ENCODE results near the gene ZDHHC11B. TPM values are rescaled to one million over a fixed set of nuclear protein-coding genes. Genes with fewer than 3 reads are reported as not detected.
"Not testable (repeated sequence)": the region's sequence is repeated elsewhere in the genome, so short reads cannot be mapped to it uniquely, and the experiment has no call there.

The ZDHHC11B gene
- total RNA-seq, 2 experiments from 2014 or later: 14.8 to 15.1 TPM

- no peaks in the 10 kb centered on the region for H3K9me3 Mint-ChIP-seq
- H3K36me3 Mint-ChIP-seq (ENCODE audit: low read depth): no peaks in the 10 kb centered on the region
- TF ChIP-seq CTCF (IDR thresholded peaks at IDR 0.05): no peak
- no peak overlapping the region for H3K27ac Mint-ChIP-seq
- no peaks in the 10 kb centered on the region for H3K36me3 ChIP-seq (ENCODE audit: insufficient read depth, low read length)
- H3K4me3 ChIP-seq (ENCODE audit: low read length): no peak overlapping the region
- no peaks in the 10 kb centered on the region for H3K4me1 Mint-ChIP-seq (ENCODE audit: low read depth)
- POLR2A ChIA-PET: no interaction called here
- CTCF ChIA-PET: no interaction called here
- peaks cover 7% of the 10 kb centered on the region for H3K27me3 Mint-ChIP-seq
- no peak overlapping the region for H3K27ac ChIP-seq (ENCODE audit: low read depth in 1 of 2, low read length in 2 of 2)
- ATAC-seq (ENCODE audit: poor library complexity): no peak
- H3K4me3 Mint-ChIP-seq: no peak overlapping the region
- H3K9me3 ChIP-seq (ENCODE audit: control insufficient read depth in 1 of 2, insufficient read depth in 1 of 2, low read length in 2 of 2): no peaks in the 10 kb centered on the region
- peak in 1 of 14 experiments; percentile 35 for DNase-seq
- no peaks in the 10 kb centered on the region for H3K27me3 ChIP-seq (ENCODE audit: control insufficient read depth in 1 of 2, insufficient read depth in 2 of 2, low read length in 2 of 2)
- H3K4me1 ChIP-seq (ENCODE audit: insufficient read depth, low read length): no peaks in the 10 kb centered on the region
- intact Hi-C loops (cut with DNase I, micrococcal nuclease): loop anchor here in 1 of 2 experiments (2.0 kb wide), 1 partner anchor 91 kb away; no protein-coding TSS in a partner anchor
Measured at GRCh38 chr5:773517-774264, 10.8 kb downstream of the ZDHHC11B start.

- CTCF ChIA-PET; intact Hi-C loops (cut with DNase I, micrococcal nuclease): not testable (repeated sequence)
Measured at GRCh38 chr5:772931-773330, 11.6 kb downstream of the ZDHHC11B start.

GRCh38 chr5:772547-772890 lies 12.0 kb downstream of the ZDHHC11B start:
- H3K36me3 ChIP-seq (ENCODE audit: insufficient read depth, low read length); H3K36me3 Mint-ChIP-seq (ENCODE audit: low read depth); H3K4me3 ChIP-seq (ENCODE audit: low read length); H3K4me1 ChIP-seq (ENCODE audit: insufficient read depth, low read length); H3K9me3 Mint-ChIP-seq; POLR2A ChIA-PET; H3K27ac Mint-ChIP-seq; CTCF ChIA-PET; H3K4me1 Mint-ChIP-seq (ENCODE audit: low read depth); intact Hi-C loops (cut with DNase I, micrococcal nuclease); H3K9me3 ChIP-seq (ENCODE audit: control insufficient read depth in 1 of 2, insufficient read depth in 1 of 2, low read length in 2 of 2); H3K27me3 Mint-ChIP-seq; ATAC-seq (ENCODE audit: poor library complexity); H3K27me3 ChIP-seq (ENCODE audit: control insufficient read depth in 1 of 2, insufficient read depth in 2 of 2, low read length in 2 of 2); H3K27ac ChIP-seq (ENCODE audit: low read depth in 1 of 2, low read length in 2 of 2); H3K4me3 Mint-ChIP-seq: not testable (repeated sequence)
- peak in 1 of 14 experiments; percentile 16 for DNase-seq

More at GRCh38 chr5:772931-773330, 11.6 kb downstream of the ZDHHC11B start:
- ATAC-seq (ENCODE audit: poor library complexity); POLR2A ChIA-PET; H3K27ac ChIP-seq (ENCODE audit: low read depth in 1 of 2, low read length in 2 of 2); H3K4me1 ChIP-seq (ENCODE audit: insufficient read depth, low read length); H3K4me3 Mint-ChIP-seq; H3K9me3 ChIP-seq (ENCODE audit: control insufficient read depth in 1 of 2, insufficient read depth in 1 of 2, low read length in 2 of 2); H3K27me3 Mint-ChIP-seq; H3K36me3 Mint-ChIP-seq (ENCODE audit: low read depth); H3K27me3 ChIP-seq (ENCODE audit: control insufficient read depth in 1 of 2, insufficient read depth in 2 of 2, low read length in 2 of 2); H3K36me3 ChIP-seq (ENCODE audit: insufficient read depth, low read length); H3K4me3 ChIP-seq (ENCODE audit: low read length); H3K4me1 Mint-ChIP-seq (ENCODE audit: low read depth); H3K27ac Mint-ChIP-seq; H3K9me3 Mint-ChIP-seq: not testable (repeated sequence)
- peak in 2 of 14 experiments; percentile 2 to 25 for DNase-seq

DNA sequence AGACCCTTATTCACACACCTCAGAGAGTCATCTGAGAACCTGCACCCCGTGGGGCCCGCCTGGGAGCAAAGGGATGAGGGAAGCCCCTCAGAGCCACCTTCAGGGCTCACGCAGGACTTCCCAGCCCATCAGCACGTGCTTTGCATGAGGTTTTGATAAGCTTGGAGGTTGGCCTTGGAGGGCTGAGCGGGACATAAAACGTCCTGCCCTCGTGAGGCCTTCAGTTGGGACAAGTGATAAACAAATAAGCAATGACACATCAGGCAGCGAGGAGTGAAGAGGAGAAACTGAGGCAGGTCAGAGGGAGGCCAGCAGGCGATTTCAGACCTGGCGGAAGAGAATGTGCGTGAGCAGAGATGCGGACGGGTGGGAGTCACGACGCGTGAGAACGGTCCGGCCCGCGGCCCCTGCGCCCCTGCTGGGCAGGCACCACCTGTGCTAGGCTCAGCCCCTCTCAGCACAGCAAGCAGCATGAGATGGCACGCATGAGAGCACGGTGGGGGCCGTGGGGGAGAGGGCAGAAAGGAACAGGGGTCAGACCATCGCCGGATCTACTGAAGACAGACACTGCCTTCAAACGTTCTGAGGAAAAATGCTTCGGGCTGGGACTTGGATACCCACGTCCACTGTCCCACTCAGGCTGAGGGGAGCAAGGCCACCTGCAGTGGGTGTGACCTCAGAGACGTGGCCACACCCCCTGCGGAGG lies 12.5 kb downstream of the ZDHHC11B start:
- H3K27ac Mint-ChIP-seq; H3K27me3 ChIP-seq (ENCODE audit: control insufficient read depth in 1 of 2, insufficient read depth in 2 of 2, low read length in 2 of 2); H3K27ac ChIP-seq (ENCODE audit: low read depth in 1 of 2, low read length in 2 of 2); H3K4me3 Mint-ChIP-seq; H3K27me3 Mint-ChIP-seq; CTCF ChIA-PET; H3K4me1 ChIP-seq (ENCODE audit: insufficient read depth, low read length); H3K4me3 ChIP-seq (ENCODE audit: low read length); ATAC-seq (ENCODE audit: poor library complexity); intact Hi-C loops (cut with DNase I, micrococcal nuclease); H3K9me3 ChIP-seq (ENCODE audit: control insufficient read depth in 1 of 2, insufficient read depth in 1 of 2, low read length in 2 of 2); H3K4me1 Mint-ChIP-seq (ENCODE audit: low read depth); POLR2A ChIA-PET; H3K9me3 Mint-ChIP-seq; H3K36me3 ChIP-seq (ENCODE audit: insufficient read depth, low read length); H3K36me3 Mint-ChIP-seq (ENCODE audit: low read depth): not testable (repeated sequence)
- DNase-seq: peak in 1 of 14 experiments; percentile 20

DNA sequence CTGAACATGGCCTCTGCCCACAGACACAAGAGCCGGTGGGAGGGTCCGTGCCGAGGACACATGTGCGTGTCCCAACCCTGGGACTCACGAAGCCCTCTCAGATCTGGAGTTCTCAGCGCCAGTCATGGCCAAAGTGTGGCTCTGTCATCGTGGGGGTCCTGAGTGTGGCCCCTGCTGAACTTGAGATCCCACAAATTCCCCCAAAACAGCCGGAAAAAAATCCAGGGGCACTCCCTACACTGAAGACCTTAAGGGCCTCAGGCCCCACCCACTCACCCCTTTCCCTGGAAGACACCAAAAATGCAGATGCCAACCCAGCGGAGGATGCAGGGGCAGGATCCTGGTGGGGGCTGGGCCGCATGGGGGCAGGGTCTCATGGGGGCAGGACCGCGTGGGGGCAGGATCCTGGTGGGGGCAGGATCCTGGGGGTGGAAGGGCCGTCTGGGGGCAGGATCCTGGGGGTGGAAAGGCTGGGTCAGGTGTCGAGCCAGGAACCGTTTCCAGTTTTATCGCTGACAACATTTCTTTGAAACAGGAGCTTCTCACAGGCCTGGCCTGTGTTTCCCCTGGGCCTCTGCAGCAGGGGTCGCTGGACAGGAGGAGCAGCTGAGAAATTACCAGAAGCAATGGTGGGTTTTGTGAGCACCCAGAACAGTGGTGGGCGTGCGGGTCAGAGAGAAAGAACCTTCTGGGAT lies 13.3 kb downstream of the ZDHHC11B start:
- H3K27ac ChIP-seq (ENCODE audit: low read depth in 1 of 2, low read length in 2 of 2); H3K36me3 Mint-ChIP-seq (ENCODE audit: low read depth); H3K9me3 ChIP-seq (ENCODE audit: control insufficient read depth in 1 of 2, insufficient read depth in 1 of 2, low read length in 2 of 2); H3K4me3 ChIP-seq (ENCODE audit: low read length); H3K4me1 Mint-ChIP-seq (ENCODE audit: low read depth); H3K9me3 Mint-ChIP-seq; CTCF ChIA-PET; H3K27ac Mint-ChIP-seq; H3K27me3 Mint-ChIP-seq; H3K36me3 ChIP-seq (ENCODE audit: insufficient read depth, low read length); H3K4me1 ChIP-seq (ENCODE audit: insufficient read depth, low read length); POLR2A ChIA-PET; intact Hi-C loops (cut with DNase I, micrococcal nuclease); H3K4me3 Mint-ChIP-seq; H3K27me3 ChIP-seq (ENCODE audit: control insufficient read depth in 1 of 2, insufficient read depth in 2 of 2, low read length in 2 of 2); ATAC-seq (ENCODE audit: poor library complexity): not testable (repeated sequence)
- DNase-seq: peak in 2 of 14 experiments; percentile 2 to 33

DNA sequence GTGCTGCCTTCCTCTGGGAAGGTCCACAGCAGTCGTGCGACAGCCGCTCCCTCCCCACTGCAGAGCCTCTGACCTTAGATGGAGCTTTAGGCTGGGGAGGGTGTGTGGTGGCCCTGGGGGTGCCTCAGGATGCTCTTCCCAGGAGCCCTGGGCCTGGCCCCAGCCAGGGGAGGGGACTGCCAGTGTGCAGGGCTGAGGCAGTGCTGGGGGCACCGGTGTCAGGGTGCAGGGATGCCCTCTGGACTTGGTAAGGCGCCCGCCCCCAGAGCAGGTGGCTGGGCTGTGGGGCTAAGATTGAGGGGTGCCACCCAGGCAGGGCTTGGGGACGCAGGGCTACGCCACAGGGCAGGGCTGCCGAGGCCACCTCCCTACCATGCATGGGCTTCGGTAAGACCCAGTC lies 13.9 kb downstream of the ZDHHC11B start:
- intact Hi-C loops (cut with DNase I, micrococcal nuclease); H3K27ac Mint-ChIP-seq; H3K9me3 Mint-ChIP-seq; H3K4me3 Mint-ChIP-seq; H3K4me3 ChIP-seq (ENCODE audit: low read length); H3K9me3 ChIP-seq (ENCODE audit: control insufficient read depth in 1 of 2, insufficient read depth in 1 of 2, low read length in 2 of 2); CTCF ChIA-PET; H3K4me1 Mint-ChIP-seq (ENCODE audit: low read depth); H3K36me3 Mint-ChIP-seq (ENCODE audit: low read depth); POLR2A ChIA-PET; ATAC-seq (ENCODE audit: poor library complexity); H3K27me3 ChIP-seq (ENCODE audit: control insufficient read depth in 1 of 2, insufficient read depth in 2 of 2, low read length in 2 of 2); H3K4me1 ChIP-seq (ENCODE audit: insufficient read depth, low read length); H3K27me3 Mint-ChIP-seq; H3K27ac ChIP-seq (ENCODE audit: low read depth in 1 of 2, low read length in 2 of 2); H3K36me3 ChIP-seq (ENCODE audit: insufficient read depth, low read length): not testable (repeated sequence)
- peak in 3 of 14 experiments; percentile 1 to 34 (median 3) for DNase-seq
